ENCODE results near the gene DOK6. TPM values are rescaled to one million over a fixed set of nuclear protein-coding genes. Genes with fewer than 3 reads are reported as not detected.

Gene DOK6
- total and polyA plus RNA-seq, 2 of the 13 experiments (the other 11 are each of a cell fraction or from before 2014, with no cell fraction given) = 17.0 to 17.2 TPM

GRCh38 chr18:69580107-69580506 is 179.4 kb downstream of the DOK6 start:
- intact Hi-C loops (cut with micrococcal nuclease; ENCODE audit: unreplicated experiment) (no loop called here), in situ Hi-C loops (cut with HindIII; ENCODE audit: extremely low pct_ligation_motif_present, low pct_unique_long_range_greater_than_20kb) (no loop called here)
- DNase-seq (ENCODE audit: low spot score) (peak; percentile 1), FAIRE-seq (no peak), ATAC-seq (no peak; the same call in 2 of the 3 replicates)
- Histone ChIP-seq H3K4me1 (ENCODE audit: insufficient read depth, low read length) (no peaks in the 10 kb centered on the region; the same call in 1 of the 2 replicates), H3K36me3 (replicated peaks in 1 of 2; ENCODE audit: control insufficient read depth in 1 of 2, insufficient read depth in 2 of 2, low read length in 2 of 2) (no peaks in the 10 kb centered on the region), H3K4me2 (ENCODE audit: low read depth, low read length) (no peak overlapping the region), H3K79me2 (ENCODE audit: insufficient read depth, low read length) (no peaks in the 10 kb centered on the region), H3K27me3 (ENCODE audit: control insufficient read depth in 1 of 2, insufficient read depth in 2 of 2, low read length in 2 of 2) (no peaks in the 10 kb centered on the region), H3K9me3 (ENCODE audit: low read length) (no peaks in the 10 kb centered on the region), H3K9ac (ENCODE audit: insufficient read depth, low read depth, low read length) (no peak overlapping the region), H2AFZ (ENCODE audit: low read length) (no peak overlapping the region), H4K20me1 (ENCODE audit: insufficient read depth, low read length) (no peaks in the 10 kb centered on the region), H3K27ac (ENCODE audit: extremely low read length, insufficient read depth, low read length) (no peak overlapping the region), H3K4me3 (replicated peaks in 1 of 3; ENCODE audit: insufficient read depth in 1 of 3, low read depth in 2 of 3, low read length in 3 of 3) (no peak overlapping the region)
- ChIA-PET POLR2A (no interaction called here), CTCF (ENCODE audit: low intra/inter-chr PET ratio, low total read pairs) (no interaction called here)
- TF ChIP-seq FUBP1 (CRISPR knock-in tag; IDR thresholded peaks at IDR 0.05; ENCODE audit: borderline replicate concordance) = no peak
- TF ChIP-seq GABPA (IDR thresholded peaks at IDR 0.05; ENCODE audit: low read depth, low read length) = no peak
- peak; percentile 75 for TF ChIP-seq GABPA (CRISPR knock-in tag; IDR thresholded peaks at IDR 0.05; ENCODE audit: low read depth)
- 74% methylated on average over 3 of the region's 3 CpGs for WGBS (ENCODE audit: low lambda C conversion rate)
- BruUV-seq (replicated peaks) = no TSS peak

- intact Hi-C loops (cut with micrococcal nuclease; ENCODE audit: unreplicated experiment) = no loop called here
- ChIA-PET POLR2A (no interaction called here), CTCF (ENCODE audit: low intra/inter-chr PET ratio, low total read pairs) (no interaction called here)
- no peaks in the 10 kb centered on the region for H4K20me1 ChIP-seq (ENCODE audit: insufficient read depth, low read length)
- no peak for FAIRE-seq
- WGBS (ENCODE audit: low lambda C conversion rate) = 88% methylated on average over 6 of the region's 6 CpGs
- H3K27ac ChIP-seq (ENCODE audit: extremely low read length, insufficient read depth, low read length) = no peak overlapping the region
- H3K4me2 ChIP-seq (ENCODE audit: low read depth, low read length) = no peak overlapping the region
- H3K4me3 ChIP-seq (replicated peaks in 1 of 3; ENCODE audit: insufficient read depth in 1 of 3, low read depth in 2 of 3, low read length in 3 of 3) = no peak overlapping the region
- ATAC-seq = no peak
- H3K27me3 ChIP-seq (ENCODE audit: control insufficient read depth in 1 of 2, insufficient read depth in 2 of 2, low read length in 2 of 2) = no peaks in the 10 kb centered on the region
- no peak overlapping the region for H3K9ac ChIP-seq (ENCODE audit: insufficient read depth, low read depth, low read length)
- H3K4me1 ChIP-seq (ENCODE audit: insufficient read depth, low read length) = no peaks in the 10 kb centered on the region; the same call in 1 of the 2 replicates
- in situ Hi-C loops (cut with HindIII; ENCODE audit: extremely low pct_ligation_motif_present, low pct_unique_long_range_greater_than_20kb) = no loop called here
- no peaks in the 10 kb centered on the region for H3K9me3 ChIP-seq (ENCODE audit: low read length)
- no peak for DNase-seq (ENCODE audit: low spot score)
- H2AFZ ChIP-seq (ENCODE audit: low read length) = no peak overlapping the region
- H3K79me2 ChIP-seq (ENCODE audit: insufficient read depth, low read length) = no peaks in the 10 kb centered on the region
- no peaks in the 10 kb centered on the region for H3K36me3 ChIP-seq (replicated peaks in 1 of 2; ENCODE audit: control insufficient read depth in 1 of 2, insufficient read depth in 2 of 2, low read length in 2 of 2)
- no TSS peak for BruUV-seq (replicated peaks)
- no peak for TF ChIP-seq SP2 (CRISPR knock-in tag; IDR thresholded peaks at IDR 0.05)
- no peak for TF ChIP-seq FOXK2 (IDR thresholded peaks at IDR 0.05)
- no peak for TF ChIP-seq GATA4 (IDR thresholded peaks at IDR 0.05; ENCODE audit: borderline replicate concordance, low read depth)
- TF ChIP-seq ZNF674 (CRISPR knock-in tag; IDR thresholded peaks at IDR 0.05; ENCODE audit: low read depth) = no peak
- no peak for TF ChIP-seq MYC (CRISPR knock-in tag; IDR thresholded peaks at IDR 0.05; ENCODE audit: borderline replicate concordance)
- no peak for TF ChIP-seq RBM22 (optimal IDR thresholded peaks at IDR 0.05; ENCODE audit: low read length)
- TF ChIP-seq ZFP41 (CRISPR knock-in tag; IDR thresholded peaks at IDR 0.05; ENCODE audit: borderline replicate concordance) = no peak
- no peak for TF ChIP-seq HNRNPK (IDR thresholded peaks at IDR 0.05; ENCODE audit: low read depth, low read length, poor library complexity, severe bottlenecking)
- no peak for TF ChIP-seq NFE2L2 (IDR thresholded peaks at IDR 0.05; ENCODE audit: low read length)
- TF ChIP-seq ZNF800 (CRISPR knock-in tag; IDR thresholded peaks at IDR 0.05) = no peak
- TF ChIP-seq HBP1 (CRISPR knock-in tag; IDR thresholded peaks at IDR 0.05; ENCODE audit: low read depth) = no peak
These were observed 183.7 kb downstream of the DOK6 start for GRCh38 chr18:69584429-69584828.
